ENCODE measurements around the gene DPM2.

GRCh38 chr9:127929625-127929979, 8.1 kb downstream of the DPM2 start:
- no peak for TF ChIP-seq POLR2A (IDR thresholded peaks at IDR 0.05)
- TF ChIP-seq, protein P1, sequence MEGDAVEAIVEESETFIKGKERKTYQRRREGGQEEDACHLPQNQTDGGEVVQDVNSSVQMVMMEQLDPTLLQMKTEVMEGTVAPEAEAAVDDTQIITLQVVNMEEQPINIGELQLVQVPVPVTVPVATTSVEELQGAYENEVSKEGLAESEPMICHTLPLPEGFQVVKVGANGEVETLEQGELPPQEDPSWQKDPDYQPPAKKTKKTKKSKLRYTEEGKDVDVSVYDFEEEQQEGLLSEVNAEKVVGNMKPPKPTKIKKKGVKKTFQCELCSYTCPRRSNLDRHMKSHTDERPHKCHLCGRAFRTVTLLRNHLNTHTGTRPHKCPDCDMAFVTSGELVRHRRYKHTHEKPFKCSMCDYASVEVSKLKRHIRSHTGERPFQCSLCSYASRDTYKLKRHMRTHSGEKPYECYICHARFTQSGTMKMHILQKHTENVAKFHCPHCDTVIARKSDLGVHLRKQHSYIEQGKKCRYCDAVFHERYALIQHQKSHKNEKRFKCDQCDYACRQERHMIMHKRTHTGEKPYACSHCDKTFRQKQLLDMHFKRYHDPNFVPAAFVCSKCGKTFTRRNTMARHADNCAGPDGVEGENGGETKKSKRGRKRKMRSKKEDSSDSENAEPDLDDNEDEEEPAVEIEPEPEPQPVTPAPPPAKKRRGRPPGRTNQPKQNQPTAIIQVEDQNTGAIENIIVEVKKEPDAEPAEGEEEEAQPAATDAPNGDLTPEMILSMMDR (IDR thresholded peaks at IDR 0.05) = no peak
